ENCODE results near the gene EPB41L4B.

Gene EPB41L4B

DNA sequence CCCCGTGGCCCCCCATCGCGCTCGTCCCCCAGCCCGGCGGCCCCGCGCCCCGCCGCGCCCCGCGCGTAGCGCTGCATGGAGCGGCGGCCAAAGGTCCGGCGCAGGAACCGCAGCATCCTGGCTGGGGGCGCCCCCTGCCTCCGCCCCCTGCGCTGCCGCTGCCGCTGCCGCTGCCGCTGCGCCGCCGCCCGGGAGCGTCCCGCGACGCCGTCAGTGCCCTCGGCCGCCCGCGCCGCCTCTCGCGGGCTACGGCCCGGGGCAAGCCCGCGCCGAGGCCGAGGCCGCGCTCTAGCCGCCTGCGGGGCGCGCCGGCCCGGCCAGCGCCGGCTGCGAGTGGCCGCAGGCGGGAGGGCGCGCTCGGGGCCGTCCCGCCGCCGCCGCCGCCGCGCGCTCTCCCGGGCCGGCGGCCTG is 523 bp downstream of the EPB41L4B start:
- peak; percentile 45 for DNase-seq (ENCODE audit: low read depth)

DNA sequence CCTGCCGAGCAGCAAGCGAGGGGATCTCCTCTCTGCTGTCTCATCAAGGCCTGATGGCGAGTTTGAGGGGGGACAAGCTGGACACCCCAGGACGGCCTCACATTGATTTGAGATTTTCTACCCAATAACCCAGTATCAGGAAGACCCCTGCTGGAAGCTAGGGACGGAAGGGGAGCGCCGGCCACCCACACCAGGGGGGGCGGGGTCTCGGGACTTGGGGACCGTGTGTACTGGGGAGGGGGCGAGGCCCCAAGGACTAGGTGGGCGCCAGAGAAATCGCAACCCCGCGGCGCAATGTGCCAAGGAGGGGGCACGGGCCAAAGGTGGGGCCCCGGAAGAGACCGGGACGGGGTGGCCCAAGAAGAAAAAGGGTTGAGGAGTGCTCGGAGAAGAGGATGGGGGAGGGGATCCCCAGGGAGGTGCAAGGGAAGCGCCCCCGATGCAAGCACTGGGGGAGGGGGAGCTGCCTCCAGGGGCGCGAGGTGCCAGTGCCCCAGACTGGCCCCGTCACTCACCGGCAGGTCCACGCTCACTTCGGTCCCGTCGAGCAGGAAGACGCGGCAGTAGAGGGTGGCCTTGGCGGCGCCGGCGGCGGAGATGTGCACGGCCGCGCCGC is 1.1 kb downstream of the EPB41L4B start:
- DNase-seq (ENCODE audit: low read depth), result peak; percentile 32

DNA sequence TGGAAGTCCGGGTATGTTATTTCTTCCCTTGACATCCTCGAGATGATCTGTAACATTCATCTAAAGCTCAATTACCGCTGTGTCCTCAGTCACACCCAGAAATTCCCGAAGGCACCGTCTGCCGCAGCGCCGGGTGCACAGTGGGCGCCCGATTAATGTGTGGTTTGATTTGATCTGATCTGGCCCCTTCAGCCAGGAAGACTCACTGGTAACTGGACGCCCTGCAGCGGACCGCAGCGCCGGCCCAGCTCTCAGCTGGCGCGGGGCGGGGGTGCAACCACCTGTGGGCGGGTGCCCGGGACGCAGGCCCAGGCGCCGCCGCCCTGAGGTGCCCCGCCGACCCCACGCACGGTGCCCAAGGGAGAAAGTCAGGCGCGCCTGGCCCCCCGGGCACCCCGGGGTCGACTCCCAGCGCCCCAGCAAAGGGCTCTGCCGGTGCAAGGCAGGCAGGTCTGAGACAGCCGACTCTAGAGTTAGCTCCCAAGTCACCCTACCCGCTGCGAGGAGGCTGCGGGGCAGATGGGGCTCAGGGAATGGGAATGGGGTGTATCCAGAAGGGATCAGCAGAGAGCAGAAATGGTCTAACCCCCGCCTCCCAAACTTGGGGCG is 1.7 kb downstream of the EPB41L4B start:
- no peak for DNase-seq (ENCODE audit: low read depth)

DNA sequence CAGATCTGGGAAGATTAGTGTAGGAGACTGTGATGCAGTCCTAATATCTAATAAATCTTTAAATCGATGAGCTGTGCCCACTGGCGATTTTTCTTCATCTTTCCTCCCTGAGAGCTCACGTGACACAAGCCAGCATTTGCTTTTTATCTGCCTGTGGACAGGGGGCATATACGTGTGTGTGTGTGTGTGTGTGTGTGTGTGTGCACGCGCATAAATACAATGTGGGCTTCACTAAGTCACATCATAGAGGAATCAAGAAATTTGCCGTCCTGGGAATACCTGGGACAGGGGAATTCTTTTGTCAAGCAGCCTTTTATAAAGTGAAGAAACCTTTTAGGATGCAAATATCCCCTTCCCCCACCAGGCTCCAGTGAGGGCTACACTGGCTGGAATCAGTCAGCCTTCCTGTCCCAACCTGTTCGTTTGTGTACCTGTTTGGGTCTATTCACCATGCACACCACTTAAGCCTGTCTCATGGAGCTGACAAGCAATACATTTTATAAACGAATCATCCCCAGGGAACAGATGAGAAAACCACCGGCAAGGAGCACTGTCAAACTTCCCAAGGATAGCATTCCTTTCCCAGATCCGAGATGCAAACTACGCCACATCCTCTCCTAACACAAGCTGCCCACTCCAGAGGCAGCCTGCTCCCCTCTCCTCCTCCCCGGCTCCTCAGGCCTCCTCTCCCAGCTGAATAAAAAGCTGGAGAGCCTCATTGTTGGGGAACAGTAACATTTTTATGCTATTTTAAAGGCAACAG is 2.7 kb downstream of the EPB41L4B start:
- no peak for DNase-seq (ENCODE audit: low read depth)

DNA sequence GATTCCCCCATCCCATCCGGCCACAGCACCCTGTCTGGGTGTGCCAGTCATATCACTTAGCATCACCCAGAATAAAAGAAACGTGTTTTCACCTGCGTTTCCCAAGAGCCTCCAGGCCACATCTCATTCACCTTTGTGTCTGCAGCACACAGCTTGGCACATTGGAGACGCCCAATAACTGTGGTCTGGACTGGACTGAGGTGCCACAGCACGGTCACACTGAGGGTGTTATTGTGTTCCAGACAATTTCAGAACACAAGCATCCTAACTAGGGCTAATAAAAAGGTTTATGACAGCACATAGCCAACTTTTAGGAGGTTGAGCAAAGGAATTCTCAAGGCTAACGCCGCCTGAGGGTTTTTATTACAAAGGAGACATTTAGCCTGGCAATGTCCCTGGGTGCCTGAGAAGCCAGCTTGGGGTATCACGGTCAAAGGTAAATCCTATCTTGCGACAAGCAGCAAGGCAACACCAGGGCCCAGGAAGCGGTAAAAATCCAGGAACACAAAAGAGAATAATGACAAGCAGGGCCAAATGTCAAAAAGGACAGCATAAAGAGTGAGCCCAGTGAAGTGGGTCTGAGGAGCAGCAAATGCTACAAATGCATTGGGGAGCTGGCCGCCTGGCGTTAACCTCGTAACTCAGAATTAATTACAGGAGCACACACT is 3.4 kb downstream of the EPB41L4B start:
- DNase-seq (ENCODE audit: low read depth), result no peak

DNA sequence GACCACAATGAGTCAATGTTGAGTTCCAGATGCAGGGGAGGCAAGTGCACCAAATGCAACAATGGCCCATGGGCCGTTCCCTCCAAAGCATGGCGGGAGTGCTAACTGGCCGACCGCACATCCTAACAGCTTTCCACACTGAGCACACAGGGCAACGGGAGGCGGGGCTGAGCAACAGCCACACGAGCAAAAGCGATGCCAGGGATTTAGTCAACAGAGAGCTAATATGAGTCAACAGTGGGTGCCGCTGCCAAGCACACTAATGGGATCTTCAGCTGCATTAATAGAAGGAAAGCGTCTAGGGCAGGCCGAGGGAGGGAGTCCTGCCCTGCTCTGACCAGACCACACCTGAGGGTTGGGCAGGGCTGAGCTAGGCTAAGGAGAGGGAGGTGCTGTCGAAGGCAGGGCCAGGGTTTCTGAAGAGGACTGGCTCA is 4.6 kb downstream of the EPB41L4B start:
- DNase-seq (ENCODE audit: low read depth), result peak; percentile 49

DNA sequence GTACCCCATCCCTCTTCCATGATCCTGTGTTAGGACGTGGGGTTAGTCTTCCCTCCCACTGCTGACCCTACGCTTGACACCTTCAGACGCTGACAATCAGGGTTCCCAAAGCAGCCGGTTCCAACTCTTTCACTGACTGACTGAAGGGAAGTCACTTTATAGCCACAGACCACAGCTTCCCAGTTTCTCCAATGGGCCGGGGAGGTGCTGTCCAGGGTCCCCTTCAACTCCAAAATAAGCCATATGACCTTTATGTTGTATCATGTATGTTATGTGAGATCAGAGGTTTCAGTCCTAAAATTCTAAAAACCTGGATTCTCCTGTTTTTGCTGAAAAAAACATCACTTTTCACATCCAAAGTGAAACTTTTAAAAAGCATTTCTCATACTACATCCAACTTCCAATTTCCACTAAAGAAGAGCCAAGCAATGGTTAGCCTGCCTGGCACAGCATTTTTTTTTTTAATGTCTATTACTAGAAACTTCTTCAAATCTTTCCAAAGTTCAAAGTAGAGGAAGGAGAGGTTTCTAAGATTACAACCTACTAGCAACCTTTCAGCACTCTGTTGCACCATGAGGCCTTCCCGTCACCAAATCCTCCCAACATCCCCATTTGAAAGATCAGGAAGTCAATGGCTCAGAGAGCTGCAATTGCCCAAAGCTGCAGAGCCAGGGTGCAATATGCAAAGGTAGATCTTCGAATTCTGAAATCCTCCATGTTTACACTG is 5.2 kb downstream of the EPB41L4B start:
- no peak for DNase-seq (ENCODE audit: low read depth)

DNA sequence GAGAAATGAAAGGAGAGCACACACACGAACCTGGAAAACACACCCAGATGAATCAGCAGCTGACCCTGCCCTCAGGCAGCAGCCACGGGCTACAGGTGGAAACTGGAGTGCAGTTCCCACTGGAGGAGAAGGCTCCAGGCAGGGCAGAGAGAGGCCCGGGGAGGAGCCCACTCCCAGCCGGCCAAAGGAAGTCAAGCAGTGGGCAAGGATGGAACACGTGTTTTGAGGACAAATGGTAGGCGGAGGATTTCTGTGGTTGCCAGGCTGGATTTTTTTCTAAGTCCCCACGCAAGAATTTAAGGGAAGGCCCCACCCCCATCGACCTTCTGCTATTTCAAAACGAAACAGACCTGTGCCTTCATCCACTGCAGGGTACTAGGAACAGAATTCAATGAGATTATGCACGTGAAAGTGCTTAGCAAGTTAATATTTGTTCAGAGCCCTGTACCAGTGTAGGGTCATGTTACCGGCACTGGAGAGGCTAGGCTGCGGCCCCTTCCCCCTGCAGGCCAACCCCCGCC is 6.8 kb downstream of the EPB41L4B start:
- DNase-seq (ENCODE audit: low read depth), result no peak

DNA sequence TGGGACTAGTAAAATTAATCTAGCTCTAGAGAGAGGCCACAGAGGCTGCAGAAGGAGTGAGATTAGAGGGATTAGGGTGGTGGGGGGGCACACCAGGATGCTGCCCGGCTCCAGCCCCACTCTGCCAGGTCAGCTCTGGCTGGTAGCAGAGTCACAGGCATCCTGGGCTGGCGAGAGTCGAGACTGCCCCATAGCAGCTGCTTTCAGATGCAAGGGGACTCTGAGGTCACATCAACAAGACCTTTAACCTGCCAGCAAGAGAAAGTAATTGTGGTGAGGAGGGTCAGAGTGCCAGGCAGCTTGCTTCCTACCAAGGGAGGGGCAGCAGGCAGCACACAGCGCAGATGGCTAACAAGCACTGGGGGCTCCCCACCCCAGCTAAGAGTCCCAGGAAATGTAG is 7.5 kb downstream of the EPB41L4B start:
- DNase-seq (ENCODE audit: low read depth), result no peak

DNA sequence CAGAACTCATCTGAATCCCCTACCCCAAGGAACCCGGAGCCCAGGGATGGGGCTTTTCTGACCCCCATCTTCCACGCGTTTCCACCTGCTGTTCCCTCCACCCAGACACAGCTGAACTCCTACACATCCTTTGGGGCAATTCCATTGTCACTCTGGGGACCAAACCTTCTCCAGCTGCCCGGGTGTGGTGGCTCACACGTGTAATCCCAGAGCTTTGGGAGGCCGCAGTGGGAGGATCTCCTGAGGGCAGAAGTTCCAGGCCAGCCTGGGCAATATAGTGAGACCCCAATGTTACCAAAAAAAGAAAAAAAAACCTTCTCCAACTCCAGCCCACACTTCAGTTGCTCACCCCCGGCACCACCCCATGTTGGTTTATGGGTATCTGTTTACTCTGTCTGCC is 8.1 kb downstream of the EPB41L4B start:
- no peak for DNase-seq (ENCODE audit: low read depth)

DNA sequence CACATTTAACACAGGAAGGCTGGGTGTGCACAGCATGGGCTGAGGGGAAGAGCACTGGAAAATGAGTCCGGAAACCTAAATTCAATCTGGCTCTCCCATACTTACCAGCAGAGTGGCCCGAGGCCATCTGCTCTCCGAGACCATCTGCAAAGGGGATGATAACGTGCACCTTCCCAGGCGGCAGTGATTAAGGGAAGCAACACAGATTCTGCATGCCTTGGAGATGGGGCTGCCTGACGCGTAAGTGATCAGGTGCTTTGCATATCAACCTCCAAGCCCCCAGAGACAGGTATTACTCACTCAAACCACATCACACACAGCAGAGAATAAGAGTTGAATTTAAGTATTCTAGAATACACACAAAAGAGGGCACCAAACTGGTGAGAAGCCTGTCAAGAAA is 9.1 kb downstream of the EPB41L4B start:
- DNase-seq (ENCODE audit: low read depth), result no peak

DNA sequence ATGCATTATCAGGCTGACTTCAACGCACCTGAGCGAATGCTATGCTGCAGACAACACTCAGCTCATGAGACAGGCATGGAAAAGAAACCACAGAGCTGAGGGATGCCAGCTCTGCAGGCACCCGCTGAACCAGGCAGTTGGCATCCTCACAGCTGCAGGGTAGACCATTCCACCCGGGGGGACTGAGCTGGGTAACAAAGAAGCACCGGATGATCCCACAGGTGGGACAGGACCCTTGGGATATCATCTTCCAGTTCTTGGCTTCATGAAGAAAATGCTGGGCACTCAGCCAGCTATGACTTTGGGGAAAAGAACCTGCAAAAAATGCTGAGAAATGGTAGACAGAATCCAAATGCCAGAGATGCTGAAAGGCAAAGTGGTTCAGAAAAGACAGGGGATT is 9.6 kb downstream of the EPB41L4B start:
- DNase-seq (ENCODE audit: low read depth), result no peak

DNA sequence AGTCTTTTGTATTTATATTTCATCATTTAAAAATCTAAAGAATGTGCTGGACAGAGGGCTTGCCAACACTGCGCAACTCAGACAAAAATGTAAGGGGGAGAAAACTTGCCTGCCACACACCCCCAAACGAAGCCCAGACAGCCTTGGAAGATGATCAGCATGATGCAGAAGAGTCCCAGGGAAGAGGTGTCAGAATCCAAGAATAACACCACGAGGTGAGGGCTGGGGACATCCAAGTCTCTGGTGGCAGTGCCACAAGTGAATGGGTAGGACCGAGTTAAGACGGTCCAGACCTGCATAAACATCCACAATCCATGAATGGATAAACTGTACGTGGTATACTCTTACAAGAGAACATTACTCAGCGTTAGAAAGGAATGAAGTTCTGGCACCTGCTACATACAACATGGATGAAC is 10.4 kb downstream of the EPB41L4B start:
- no peak for DNase-seq (ENCODE audit: low read depth)

DNA sequence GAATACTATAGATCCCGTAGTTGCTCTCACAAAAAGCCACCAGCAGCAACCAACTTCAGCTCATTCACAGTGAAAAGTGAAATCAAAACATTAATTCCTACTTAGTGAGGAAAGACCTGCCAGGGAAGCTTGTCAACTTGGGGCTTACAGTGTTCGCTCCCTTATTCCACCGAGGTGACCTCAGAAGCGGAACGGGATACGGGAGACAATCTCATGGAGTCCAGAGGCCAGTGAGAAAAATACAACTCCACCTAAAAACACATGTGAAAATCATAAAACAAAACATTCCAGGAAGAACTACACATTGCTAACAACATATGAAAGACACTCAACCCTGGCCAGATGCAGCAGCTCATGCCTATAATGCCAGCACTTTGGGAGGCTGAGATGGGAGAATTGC is 11.6 kb downstream of the EPB41L4B start:
- no peak for DNase-seq (ENCODE audit: low read depth)

DNA sequence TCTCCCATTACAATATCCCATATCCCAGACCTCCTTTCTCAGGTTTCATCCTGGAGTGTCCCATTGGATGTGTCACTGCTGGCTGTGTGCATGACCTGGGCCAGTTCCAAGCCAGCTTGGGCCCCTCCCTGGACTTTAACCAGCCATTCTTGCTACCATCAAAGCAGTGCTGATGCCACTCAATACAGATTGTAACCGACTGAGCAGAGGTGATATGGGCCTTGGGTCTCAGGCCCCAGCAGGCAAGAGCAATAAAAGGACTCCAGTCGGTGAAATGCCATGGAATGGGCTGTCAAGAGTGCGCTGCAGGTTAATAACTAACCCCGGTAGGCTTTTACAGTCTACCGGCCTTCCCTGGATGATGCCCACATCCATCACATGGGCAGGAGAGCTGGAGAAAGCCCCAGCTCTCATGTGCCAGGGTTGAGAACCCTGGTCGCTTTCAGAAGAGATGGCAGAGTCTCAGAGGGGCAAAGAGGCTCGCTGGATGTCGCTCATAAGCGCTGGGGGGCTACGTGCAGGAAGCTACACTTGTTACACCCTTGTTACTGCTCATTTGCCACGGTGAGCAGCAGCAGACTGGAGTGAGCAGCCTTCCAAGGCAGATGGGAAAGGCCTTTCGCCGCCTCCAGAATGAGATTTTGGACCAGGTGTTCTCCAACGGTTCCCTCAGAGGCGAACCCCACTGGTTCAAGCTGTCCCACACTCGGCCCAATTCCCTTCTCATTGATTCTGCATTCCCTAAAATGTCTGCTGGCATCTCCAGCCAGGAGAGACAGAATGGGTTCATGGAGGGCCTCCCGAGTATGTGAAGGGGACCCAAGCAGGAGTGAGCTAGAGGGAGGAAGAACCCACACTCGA is 13.2 kb downstream of the EPB41L4B start:
- DNase-seq (ENCODE audit: low read depth), result no peak

DNA sequence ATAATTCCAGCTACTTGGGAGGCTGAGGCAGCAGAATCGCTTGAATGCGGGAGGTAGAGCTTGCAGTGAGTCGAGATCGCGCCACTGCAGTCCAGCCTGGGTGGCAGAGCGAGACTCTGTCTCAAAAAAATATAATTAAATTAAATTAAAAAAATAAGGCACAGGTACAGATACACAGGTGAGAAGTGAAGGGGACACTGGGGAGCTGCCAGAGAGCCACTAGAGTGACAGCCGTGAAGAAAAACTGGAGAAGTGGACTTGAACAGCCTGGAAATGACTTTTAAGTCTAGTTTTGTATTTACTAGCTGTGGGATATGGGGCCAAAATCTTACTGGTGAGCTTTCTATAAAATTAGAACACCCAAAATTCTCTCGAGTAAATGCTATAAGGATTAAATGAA is 15.1 kb downstream of the EPB41L4B start:
- DNase-seq (ENCODE audit: low read depth), result no peak

DNA sequence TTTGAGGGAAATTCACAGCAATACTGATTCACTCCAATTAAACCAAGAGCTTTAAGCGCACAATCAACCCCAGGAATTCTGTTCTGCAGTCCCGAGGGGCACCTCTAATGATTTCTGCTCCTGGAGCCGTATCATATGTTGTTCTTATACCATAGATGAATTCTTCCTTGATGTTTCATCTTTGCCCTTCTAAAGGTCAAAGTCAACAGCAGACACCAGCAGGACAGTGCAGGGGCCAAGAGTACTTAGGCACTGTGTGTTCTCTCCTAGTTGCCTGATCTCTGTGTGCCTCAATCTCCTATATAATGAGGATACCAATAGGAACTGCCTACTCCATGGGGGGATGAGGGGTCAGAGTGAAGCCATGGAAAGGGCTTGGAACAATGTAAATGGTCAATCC is 16.5 kb downstream of the EPB41L4B start:
- no peak for DNase-seq (ENCODE audit: low read depth)

DNA sequence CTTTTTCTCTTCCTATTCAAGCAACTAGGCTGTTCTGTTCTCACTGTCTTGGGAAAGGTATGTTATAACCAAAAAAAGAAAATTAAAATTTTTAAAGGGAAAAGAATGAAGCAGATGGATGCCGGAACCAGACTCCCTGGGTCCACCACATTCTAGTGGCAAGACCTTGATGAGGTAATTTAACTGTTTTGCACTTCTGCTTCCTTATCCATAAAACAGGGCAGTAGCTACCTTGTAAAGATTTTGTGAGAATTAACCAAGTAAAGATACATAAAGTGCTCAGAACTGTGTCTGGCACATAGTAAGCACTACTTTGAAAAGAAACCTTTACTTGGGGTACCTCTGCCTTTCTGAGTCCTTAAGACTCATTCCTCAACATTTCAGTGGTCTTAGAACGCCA is 17.0 kb downstream of the EPB41L4B start:
- no peak for DNase-seq (ENCODE audit: low read depth)

DNA sequence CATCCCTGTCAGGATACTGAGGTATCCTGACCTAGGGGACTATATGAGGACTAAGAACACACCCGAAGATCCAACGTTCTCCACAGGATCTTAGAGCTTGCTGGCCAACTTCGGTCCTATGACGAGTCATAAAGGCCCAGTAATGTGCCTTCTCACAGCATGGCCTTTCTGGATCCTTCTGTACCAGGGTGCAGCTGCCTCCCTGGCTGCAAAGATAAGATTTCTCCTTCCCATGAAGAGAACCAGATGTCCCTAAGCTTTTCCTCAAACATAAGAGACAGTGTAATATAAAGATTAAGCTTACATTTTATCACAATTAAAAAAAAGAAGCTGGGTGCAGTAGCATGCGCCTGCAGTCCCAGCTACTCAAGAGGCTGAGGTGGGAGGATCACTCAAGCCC is 18.3 kb downstream of the EPB41L4B start:
- no peak for DNase-seq (ENCODE audit: low read depth)

DNA sequence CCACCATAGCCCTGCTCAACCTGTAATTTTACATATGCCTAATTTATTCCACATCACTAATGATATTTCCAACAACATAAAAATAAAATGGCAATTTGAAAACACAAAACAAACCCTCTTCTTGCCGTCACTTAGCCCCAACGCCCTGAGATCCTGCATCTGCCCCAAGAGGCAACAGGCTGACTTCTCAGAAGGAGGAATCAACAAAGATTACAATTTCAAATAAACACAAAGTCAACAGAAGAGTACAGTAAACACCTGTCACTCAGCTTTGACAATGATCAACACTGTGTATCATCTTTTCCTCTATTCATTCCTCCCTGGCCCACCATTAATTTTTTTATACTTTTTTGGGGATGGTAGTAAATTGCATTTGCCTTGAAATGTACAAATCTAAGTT is 19.8 kb downstream of the EPB41L4B start:
- DNase-seq (ENCODE audit: low read depth), result no peak

DNA sequence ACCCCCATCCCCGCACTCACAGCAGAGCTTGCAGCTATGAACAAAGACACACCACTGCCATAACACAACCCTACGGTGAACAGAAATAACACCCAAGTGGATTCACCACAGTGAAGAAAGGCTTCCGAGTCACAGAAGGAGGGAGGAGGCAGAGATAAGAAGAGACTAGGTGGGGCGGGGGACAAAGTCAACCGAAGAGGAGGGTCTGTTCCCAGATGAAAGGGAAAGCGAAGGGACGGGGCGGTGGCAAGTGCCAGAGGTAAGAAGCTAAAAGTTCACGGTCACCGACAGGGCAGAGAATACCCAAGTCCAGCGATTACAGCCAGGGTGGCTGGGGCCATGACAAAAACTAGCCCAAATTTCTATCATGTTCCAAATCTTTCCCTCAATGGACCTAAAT is 21.0 kb downstream of the EPB41L4B start:
- no peak for DNase-seq (ENCODE audit: low read depth)

Data from ELR (cell line).